ENCODE results near the gene RICTOR. TPM values are rescaled to one million over a fixed set of nuclear protein-coding genes. Genes with fewer than 3 reads are reported as not detected.

Gene RICTOR
- total RNA-seq, 1 experiment from 2014 or later: 28.1 TPM

DNA sequence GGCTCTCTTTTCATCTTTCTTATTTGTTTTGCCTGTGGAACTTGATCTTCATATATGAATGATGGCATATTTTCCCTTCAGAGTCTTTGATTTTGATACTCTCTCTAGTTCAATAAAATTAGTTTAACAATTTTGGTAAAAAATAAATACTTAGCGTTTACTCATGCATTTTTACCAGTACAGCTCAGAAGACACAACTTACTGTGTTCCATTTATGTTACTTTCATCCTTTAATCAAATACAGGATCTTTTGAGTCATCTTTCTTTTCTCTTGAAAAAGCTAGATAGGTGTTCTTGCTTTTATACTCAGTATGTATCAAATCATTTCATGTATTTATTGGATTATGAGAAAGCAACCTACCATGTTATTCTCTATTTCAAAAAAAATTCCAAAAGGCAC, 47.1 kb upstream of the RICTOR start:
- Histone ChIP-seq H3K4me1 (ENCODE audit: insufficient read depth, low read length) (peaks cover 59% of the 10 kb centered on the region), H3F3A (ENCODE audit: low read length, unreplicated experiment) (no peaks in the 10 kb centered on the region), H3K36me3 (ENCODE audit: low read depth, low read length) (no peaks in the 10 kb centered on the region), H4K20me1 (ENCODE audit: low read length) (no peaks in the 10 kb centered on the region), H3K9ac (ENCODE audit: low read length) (peak overlapping the region; percentile 22), H3K9me3 (ENCODE audit: low read length) (no peaks in the 10 kb centered on the region), H3K27me3 (ENCODE audit: low read length) (no peaks in the 10 kb centered on the region), H3K4me2 (ENCODE audit: low read length) (peak overlapping the region; percentile 48), H3K9me2 (replicated peaks; ENCODE audit: low read length) (no peaks in the 10 kb centered on the region), H3K79me2 (ENCODE audit: low read length) (no peaks in the 10 kb centered on the region), H3K4me3 (ENCODE audit: low read length) (no peak overlapping the region), H2AFZ (ENCODE audit: low read length) (peak overlapping the region; percentile 12), H3K27ac (ENCODE audit: low read length) (peak overlapping the region; percentile 72)
- intact Hi-C loops (cut with micrococcal nuclease): no loop called here
- DNase-seq (peak; percentile 62), ATAC-seq (peak; percentile 60)
- BruUV-seq (replicated peaks): no TSS peak
- TF ChIP-seq CTCF (conservative IDR thresholded peaks at IDR 0.05; ENCODE audit: low read depth, low read length) (no peak), EZH2phosphoT487 (IDR thresholded peaks at IDR 0.05; ENCODE audit: borderline replicate concordance, low read length) (no peak), EZH2 (IDR thresholded peaks at IDR 0.05; ENCODE audit: low read length, unreplicated experiment) (no peak)
- ChIA-PET POLR2A (ENCODE audit: unreplicated experiment) (no interaction called here), CTCF (no interaction called here)

GRCh38 chr5:39120052-39120420, 45.8 kb upstream of the RICTOR start:
- H3K36me3 ChIP-seq (ENCODE audit: low read depth, low read length): no peaks in the 10 kb centered on the region
- H4K20me1 ChIP-seq (ENCODE audit: low read length): no peaks in the 10 kb centered on the region
- ChIA-PET POLR2A (ENCODE audit: unreplicated experiment) (no interaction called here), CTCF (no interaction called here)
- H3K9me3 ChIP-seq (ENCODE audit: low read length): no peaks in the 10 kb centered on the region
- H3K27ac ChIP-seq (ENCODE audit: low read length): peak overlapping the region; percentile 82
- peak overlapping the region; percentile 72; the same call in 1 of the 2 replicates for H2AFZ ChIP-seq (ENCODE audit: low read length)
- no peaks in the 10 kb centered on the region for H3K79me2 ChIP-seq (ENCODE audit: low read length)
- no peak for DNase-seq
- peaks cover 68% of the 10 kb centered on the region for H3K4me1 ChIP-seq (ENCODE audit: insufficient read depth, low read length)
- H3F3A ChIP-seq (ENCODE audit: low read length, unreplicated experiment): no peaks in the 10 kb centered on the region
- H3K4me3 ChIP-seq (ENCODE audit: low read length): 0 out of 2 replicates have a peak overlapping the region, but pooled peaks have one; percentile 13
- TF ChIP-seq CTCF (conservative IDR thresholded peaks at IDR 0.05; ENCODE audit: low read depth, low read length) (no peak), EZH2 (IDR thresholded peaks at IDR 0.05; ENCODE audit: low read length, unreplicated experiment) (no peak), EZH2phosphoT487 (IDR thresholded peaks at IDR 0.05; ENCODE audit: borderline replicate concordance, low read length) (no peak)
- intact Hi-C loops (cut with micrococcal nuclease): no loop called here
- H3K4me2 ChIP-seq (ENCODE audit: low read length): peak overlapping the region; percentile 65
- H3K9me2 ChIP-seq (replicated peaks; ENCODE audit: low read length): no peaks in the 10 kb centered on the region
- H3K9ac ChIP-seq (ENCODE audit: low read length): peak overlapping the region; percentile 54
- ATAC-seq: no peak
- no peaks in the 10 kb centered on the region for H3K27me3 ChIP-seq (ENCODE audit: low read length)
- BruUV-seq (replicated peaks): no TSS peak

DNA sequence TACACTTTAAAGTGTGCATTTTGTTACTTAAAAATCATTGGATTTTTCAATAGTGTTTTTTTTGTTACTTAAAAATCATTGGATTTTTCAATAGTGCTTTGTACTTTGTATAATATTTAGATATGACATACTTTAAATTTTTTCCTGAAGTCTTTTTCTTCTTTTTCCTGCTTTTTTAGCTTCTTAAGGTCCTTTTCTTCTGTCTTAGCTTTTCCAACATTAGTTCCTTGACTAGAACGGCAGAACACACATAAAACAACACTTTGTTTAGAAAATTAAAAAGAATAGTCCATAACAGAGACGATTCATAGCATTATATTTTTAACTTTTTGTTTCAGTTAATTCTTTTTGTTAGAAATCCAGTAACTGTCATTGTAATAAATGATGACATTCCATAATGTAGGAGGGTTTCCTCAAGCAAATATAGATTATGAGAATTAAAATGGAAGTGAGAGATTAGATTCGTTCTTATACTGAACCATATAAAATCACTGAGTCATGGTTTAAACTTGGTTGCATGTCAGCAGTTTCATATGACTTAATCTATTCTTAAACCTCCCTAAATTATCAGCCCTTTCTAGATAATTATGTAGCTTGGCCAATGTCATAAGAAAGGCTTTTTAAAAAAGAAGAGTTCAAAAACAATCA, 45.3 kb upstream of the RICTOR start:
- Histone ChIP-seq H3K4me3 (ENCODE audit: low read length) (peak overlapping the region; percentile 13; the same call in 1 of the 2 replicates), H3K4me2 (ENCODE audit: low read length) (peak overlapping the region; percentile 65), H4K20me1 (ENCODE audit: low read length) (no peaks in the 10 kb centered on the region), H3K4me1 (ENCODE audit: insufficient read depth, low read length) (peaks cover 68% of the 10 kb centered on the region), H3K27me3 (ENCODE audit: low read length) (no peaks in the 10 kb centered on the region), H3K27ac (ENCODE audit: low read length) (peak overlapping the region; percentile 82), H3K9me3 (ENCODE audit: low read length) (no peaks in the 10 kb centered on the region), H3K36me3 (ENCODE audit: low read depth, low read length) (no peaks in the 10 kb centered on the region), H3F3A (ENCODE audit: low read length, unreplicated experiment) (no peaks in the 10 kb centered on the region), H2AFZ (ENCODE audit: low read length) (peak overlapping the region; percentile 72), H3K9ac (ENCODE audit: low read length) (peak overlapping the region; percentile 54), H3K79me2 (ENCODE audit: low read length) (no peaks in the 10 kb centered on the region), H3K9me2 (replicated peaks; ENCODE audit: low read length) (no peaks in the 10 kb centered on the region)
- ATAC-seq: no peak
- intact Hi-C loops (cut with micrococcal nuclease): no loop called here
- ChIA-PET CTCF (no interaction called here), POLR2A (ENCODE audit: unreplicated experiment) (no interaction called here)
- no peak for TF ChIP-seq EZH2phosphoT487 (IDR thresholded peaks at IDR 0.05; ENCODE audit: borderline replicate concordance, low read length)
- no peak for TF ChIP-seq CTCF (conservative IDR thresholded peaks at IDR 0.05; ENCODE audit: low read depth, low read length)
- BruUV-seq (replicated peaks): no TSS peak
- DNase-seq: peak; percentile 60

Measured in PC-3 (cell line).